Measurements from ENCODE around the gene SLC16A1. TPM values are rescaled to one million over a fixed set of nuclear protein-coding genes. Genes with fewer than 3 reads are reported as not detected.

Gene SLC16A1
- total RNA-seq, 2 donors from 2014 or later: 14.6 to 110 TPM

GRCh38 chr1:112866981-112867380 is 89.0 kb downstream of the SLC16A1 start:
- Histone ChIP-seq H3K4me3 (no peak overlapping the region), H3K27ac (no peak overlapping the region), H3K27me3 (replicated peaks; ENCODE audit: insufficient read depth) (no peaks in the 10 kb centered on the region), H3K36me3 (no peaks in the 10 kb centered on the region), H3K4me1 (replicated peaks) (no peaks in the 10 kb centered on the region), H3K9me3 (no peaks in the 10 kb centered on the region)
- intact Hi-C loops (cut with DNase I): no loop called here
- TF ChIP-seq POLR2AphosphoS5 (IDR thresholded peaks at IDR 0.05): no peak
- no peak for TF ChIP-seq POLR2A (IDR thresholded peaks at IDR 0.05)
- TF ChIP-seq CTCF (IDR thresholded peaks at IDR 0.05): no peak
- WGBS: over 99% methylated on average over 5 of the region's 5 CpGs
- no peak for DNase-seq (ENCODE audit: low spot score)

- intact Hi-C loops (cut with DNase I): no loop called here
- H3K9me3 ChIP-seq: no peaks in the 10 kb centered on the region
- WGBS: 81% methylated on average over 2 of the region's 2 CpGs
- no peak for DNase-seq (ENCODE audit: low spot score)
- H3K36me3 ChIP-seq: no peaks in the 10 kb centered on the region
- H3K27me3 ChIP-seq (replicated peaks; ENCODE audit: insufficient read depth): no peaks in the 10 kb centered on the region
- no peaks in the 10 kb centered on the region for H3K4me1 ChIP-seq (replicated peaks)
- TF ChIP-seq POLR2AphosphoS5 (IDR thresholded peaks at IDR 0.05) (no peak), POLR2A (IDR thresholded peaks at IDR 0.05) (no peak), CTCF (IDR thresholded peaks at IDR 0.05) (no peak)
- no peak overlapping the region for H3K4me3 ChIP-seq
- no peak overlapping the region for H3K27ac ChIP-seq
Measured at GRCh38 chr1:112866151-112866550, 89.8 kb downstream of the SLC16A1 start.

DNA sequence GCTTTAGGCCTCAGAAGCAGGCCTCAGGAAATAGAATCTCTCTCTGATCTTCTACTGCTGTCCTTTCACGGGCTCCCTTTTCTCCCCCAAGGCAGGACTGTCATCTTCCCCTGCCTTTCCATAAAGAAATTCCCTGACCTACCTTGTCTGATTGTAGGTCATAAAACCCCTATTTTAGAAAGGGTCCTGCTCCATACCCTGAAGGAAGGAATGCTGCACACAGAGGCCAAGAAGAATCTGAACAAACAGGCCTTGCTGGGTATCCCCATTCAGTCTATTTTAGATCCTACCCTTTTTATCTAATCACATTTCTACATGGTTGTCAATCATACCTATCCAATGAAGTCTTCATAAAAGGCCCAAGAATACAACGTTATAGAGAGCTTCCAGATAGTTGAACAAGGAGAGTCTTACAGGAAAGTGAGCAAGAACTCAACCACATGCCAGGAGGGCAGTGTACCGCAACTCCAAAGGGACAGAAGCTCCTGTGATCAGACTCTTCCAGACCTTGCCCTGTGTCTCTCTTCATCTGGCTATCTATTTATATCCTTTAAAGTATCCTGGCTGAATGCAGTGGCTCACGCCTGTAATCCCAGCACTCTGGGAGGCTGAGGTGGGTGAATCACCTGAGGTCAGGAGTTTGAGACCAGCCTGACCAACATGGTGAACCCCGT is 93.1 kb downstream of the SLC16A1 start:
- 83% methylated on average over 5 of the region's 5 CpGs for WGBS
- DNase-seq (ENCODE audit: low spot score): no peak
- Histone ChIP-seq H3K27ac (no peak overlapping the region), H3K36me3 (no peaks in the 10 kb centered on the region), H3K9me3 (no peaks in the 10 kb centered on the region), H3K4me3 (no peak overlapping the region), H3K4me1 (replicated peaks) (no peaks in the 10 kb centered on the region), H3K27me3 (replicated peaks; ENCODE audit: insufficient read depth) (no peaks in the 10 kb centered on the region)
- intact Hi-C loops (cut with DNase I): no loop called here
- TF ChIP-seq POLR2A (IDR thresholded peaks at IDR 0.05) (no peak), POLR2AphosphoS5 (IDR thresholded peaks at IDR 0.05) (no peak), CTCF (IDR thresholded peaks at IDR 0.05) (no peak)

Small RNA genes within 50 kb of the gene (small RNA-seq; reads per million reads assigned to genes)
- gene AL390729.2: 0 reads per million in 2 donors

Other genes with a start within 250 kb of the SLC16A1 start
- gene RHOC, start 249.1 kb downstream of the SLC16A1 start, total RNA-seq: 100 to 1,000 TPM; 272 to 373 TPM
- 10 to 100 TPM in 1 of 2 donors, 1 to 10 TPM in 1; 2.0 to 16.8 TPM for gene PPM1J, start 240.9 kb downstream of the SLC16A1 start, total RNA-seq
- gene LRIG2, start 117.0 kb upstream of the SLC16A1 start, total RNA-seq: 10 to 100 TPM; 20.8 to 26.6 TPM